Ovary (tissue), 9 donors: ENCODE measurements around the gene PTPA. TPM values are rescaled to one million over a fixed set of nuclear protein-coding genes. Genes with fewer than 3 reads are reported as not detected.

Experiments
- DNase-seq, 5 donors: peaks; one replicate each; pipeline ENCODE4 v3.0.0-alpha.2; 2019 to 2020
- H3K27ac ChIP-seq, 2 donors: fragments of 200-600 bp; one replicate each; pipeline versions ENCODE4 v1.5.1 to v1.8.0; 2019 to 2022
- H3K27me3 ChIP-seq: fragments of 200-600 bp; one replicate; pipeline ENCODE4 v1.8.0; 2022
- H3K36me3 ChIP-seq: fragments of 200-600 bp; sonication (generic); one replicate; pipeline ENCODE4 v1.5.1; 2019
- H3K4me1 ChIP-seq: one replicate; pipeline ENCODE4 v1.8.1; 2013; ENCODE audit warnings: mild to moderate bottlenecking, moderate library complexity; ENCODE audit not compliant: insufficient read depth
- H3K4me3 ChIP-seq: fragments of 200-600 bp; sonication (generic); one replicate; pipeline ENCODE4 v1.5.1; 2017
- H3K9me3 ChIP-seq, 2 donors: fragments of 200-600 bp in 1 of 2; sonication (generic) in 1 of 2; one replicate each; pipeline versions ENCODE4 v1.5.1 to v1.8.1; 2013 to 2019; ENCODE audit warnings: mild to moderate bottlenecking in 1 of 2, moderate library complexity in 1 of 2
- EP300 ChIP-seq: sonication (generic); formaldehyde crosslinking; IDR thresholded peaks from one replicate; pipeline ENCODE4 v1.6.1; 2017; ENCODE audit warnings: antibody characterized with exemption
- POLR2A ChIP-seq: fragments of 450-650 bp; IDR thresholded peaks from one replicate; pipeline ENCODE4 v1.6.1; 2017; ENCODE audit warnings: antibody characterized with exemption, mild to moderate bottlenecking, moderate library complexity
- WGBS, 3 donors: extraction: QIAGEN DNeasy Blood & Tissue Kit in 1 of 3; methylation state at CpG; one replicate each; pipeline versions ENCODE4 v1.1.5 to v1.1.7; 2013 to 2017; 5-methylcytosine and 5-hydroxymethylcytosine counted together
- intact Hi-C, 4 donors: fragments of 100-400 bp; cut with DNase I; formaldehyde crosslinking; loops; one replicate each; pipeline versions ENCODE4 v1.11.0 to v1.15.1; 2022 to 2023
- polyA plus RNA-seq, 2 donors: library from polyadenylated mRNA; stranded (reverse); fragments of 200-250 nt in 1 of 2; fragments of 350-450 nt in 1 of 2; fragmentation: Illumina TruSeq in 1 of 2; extraction: RNeasy Lipid Tissue Mini Kit (QIAGEN cat#74804) in 1 of 2; gene quantifications; one replicate each; pipeline ENCODE4 v1.2.3, GENCODE V29; 2013 to 2014
- total RNA-seq, 7 donors: library from RNA; depleted of rRNA in 2 of 7; stranded (reverse); fragments of >200 nt in 2 of 7; fragmentation: NEBNext Ultra II Directional in 3 of 7; extraction: Animal tissue kit (Norgen Biotek cat#: 25700) in 3 of 7; gene quantifications; one replicate each; pipeline versions ENCODE4 v1.1.0 to v1.2.4, GENCODE V29; 2016 to 2023
- TF ChIP-seq, protein P1 (sequence below), 3 donors: fragments of 450-650 bp in 2 of 3; fragments of 200-600 bp in 1 of 3; IDR thresholded peaks; one replicate each; pipeline versions ENCODE4 v1.5.1 to v1.8.0; 2016 to 2022; ENCODE audit warnings: antibody characterized with exemption in 3 of 3, mild to moderate bottlenecking in 1 of 3
- donor health status: DM: no; HTN: no; CAD: no; lungs with moderate emphysema.
- donor health status: DM: no; HTN: no; CAD: no.
- donor health status: Bipolar disorder and iron deficiency.
- donor health status: DM: yes; HTN: yes; CAD: no.
- donor health status: DM: no; HTN: no; CAD: no.
- donor health status: DM: yes; HTN: yes; CAD: no.

The PTPA gene
- total and polyA plus RNA-seq, 9 donors: 32.1 to 107 (median 89.2) TPM

GRCh38 chr9:129068990-129069861 lies 42.0 kb upstream of the PTPA start:
- Histone ChIP-seq H3K4me1 (no peaks in the 10 kb centered on the region), H3K27ac (no peak overlapping the region), H3K36me3 (no peaks in the 10 kb centered on the region), H3K9me3 (no peaks in the 10 kb centered on the region), H3K4me3 (no peak overlapping the region), H3K27me3 (no peaks in the 10 kb centered on the region)
- DNase-seq: no peak
- WGBS, 3 donors: 71 to 82% (median 76%) methylated on average over 31 of the region's 31 CpGs
- intact Hi-C loops: no loop called here
- TF ChIP-seq POLR2A: no peak
- TF ChIP-seq, protein P1, sequence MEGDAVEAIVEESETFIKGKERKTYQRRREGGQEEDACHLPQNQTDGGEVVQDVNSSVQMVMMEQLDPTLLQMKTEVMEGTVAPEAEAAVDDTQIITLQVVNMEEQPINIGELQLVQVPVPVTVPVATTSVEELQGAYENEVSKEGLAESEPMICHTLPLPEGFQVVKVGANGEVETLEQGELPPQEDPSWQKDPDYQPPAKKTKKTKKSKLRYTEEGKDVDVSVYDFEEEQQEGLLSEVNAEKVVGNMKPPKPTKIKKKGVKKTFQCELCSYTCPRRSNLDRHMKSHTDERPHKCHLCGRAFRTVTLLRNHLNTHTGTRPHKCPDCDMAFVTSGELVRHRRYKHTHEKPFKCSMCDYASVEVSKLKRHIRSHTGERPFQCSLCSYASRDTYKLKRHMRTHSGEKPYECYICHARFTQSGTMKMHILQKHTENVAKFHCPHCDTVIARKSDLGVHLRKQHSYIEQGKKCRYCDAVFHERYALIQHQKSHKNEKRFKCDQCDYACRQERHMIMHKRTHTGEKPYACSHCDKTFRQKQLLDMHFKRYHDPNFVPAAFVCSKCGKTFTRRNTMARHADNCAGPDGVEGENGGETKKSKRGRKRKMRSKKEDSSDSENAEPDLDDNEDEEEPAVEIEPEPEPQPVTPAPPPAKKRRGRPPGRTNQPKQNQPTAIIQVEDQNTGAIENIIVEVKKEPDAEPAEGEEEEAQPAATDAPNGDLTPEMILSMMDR (IDR thresholded peaks at IDR 0.05): no peak
- no peak for TF ChIP-seq EP300

DNA sequence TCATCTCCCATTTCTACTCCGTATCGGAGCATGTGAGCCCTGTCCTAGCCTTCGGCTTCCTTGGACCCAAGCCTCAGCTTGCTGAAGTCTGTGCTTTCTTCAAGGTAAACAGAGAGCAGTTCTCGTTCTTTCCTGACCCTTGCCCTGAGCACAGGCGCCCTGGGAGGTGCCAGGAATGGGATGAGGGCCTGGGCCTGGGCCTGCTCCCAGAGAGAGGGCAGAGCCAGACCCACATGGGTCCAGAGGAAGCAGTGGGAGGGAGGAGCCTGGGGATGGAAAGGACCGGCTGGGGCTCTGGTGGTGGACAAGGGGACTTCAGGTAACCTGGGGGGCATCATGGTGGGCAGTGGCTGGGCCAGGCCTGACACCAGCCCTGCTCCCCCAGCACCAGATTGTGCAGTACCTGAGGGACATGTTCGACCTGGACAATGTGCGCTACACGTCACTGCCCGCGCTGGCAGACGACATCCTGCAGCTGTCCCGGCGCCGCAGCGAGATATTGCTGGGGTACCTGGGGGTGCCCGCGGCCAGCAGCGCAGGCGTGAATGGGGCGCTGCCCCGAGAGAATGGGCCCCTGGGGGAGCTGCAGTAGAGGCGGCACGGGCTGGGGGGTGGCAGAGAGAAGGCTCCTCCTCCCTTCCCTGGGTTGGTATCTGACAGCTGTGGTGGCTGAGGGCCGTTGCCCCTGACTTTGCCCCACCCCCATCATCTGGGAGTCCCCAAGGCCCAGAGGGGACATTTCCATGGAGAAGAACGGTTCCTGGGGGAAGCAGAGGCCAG lies 41.2 kb upstream of the PTPA start:
- no peak overlapping the region for H3K27ac ChIP-seq
- 85 to 86% (median 86%) methylated on average over 26 of the region's 26 CpGs for WGBS, 3 donors
- H3K27me3 ChIP-seq: no peaks in the 10 kb centered on the region

DNA sequence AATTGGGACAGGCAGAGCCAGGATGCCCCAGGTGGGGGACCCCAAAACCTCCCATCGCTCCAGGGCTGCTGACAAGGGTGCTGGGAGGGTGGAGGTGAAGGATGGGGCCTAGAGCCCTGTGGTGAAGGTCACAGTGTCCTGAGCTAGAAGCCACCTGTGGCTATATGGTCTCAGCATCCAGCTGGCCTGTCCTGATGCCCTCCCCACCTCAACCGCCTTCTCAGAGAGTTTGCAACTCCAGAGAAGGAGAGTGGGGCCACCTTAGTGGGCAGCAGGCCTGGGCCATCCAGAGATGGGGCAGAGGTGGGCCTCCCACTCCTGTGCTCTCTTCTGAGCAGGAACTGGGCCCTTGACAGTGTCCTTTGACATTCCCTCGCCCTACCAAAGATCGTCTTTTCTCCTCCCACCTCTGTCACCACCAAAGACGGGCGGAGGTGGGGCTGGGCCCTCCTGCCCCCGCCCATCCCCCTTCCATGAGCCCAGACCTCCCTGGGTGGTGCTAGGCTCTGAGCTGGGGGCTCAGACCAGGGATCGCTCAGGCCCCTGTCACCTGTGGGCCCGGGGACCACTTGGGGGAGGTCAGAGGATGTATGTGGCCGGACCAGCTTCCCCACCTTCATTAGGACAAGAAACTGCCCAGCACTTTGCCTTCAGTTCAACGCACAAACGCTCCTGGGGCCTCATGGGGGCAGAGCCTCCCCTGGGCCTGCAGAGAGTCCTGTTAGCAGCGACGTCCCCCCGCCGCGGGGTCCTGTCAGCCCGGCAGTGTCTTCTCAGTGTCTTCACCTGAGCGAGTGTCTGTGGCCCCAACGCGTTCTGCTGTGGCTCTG lies 40.3 kb upstream of the PTPA start:
- DNase-seq: no peak
- H3K27me3 ChIP-seq: no peaks in the 10 kb centered on the region
- intact Hi-C loops: no loop called here
- H3K9me3 ChIP-seq: no peaks in the 10 kb centered on the region
- WGBS, 3 donors: 72 to 82% (median 78%) methylated on average over 21 of the region's 21 CpGs
- no peaks in the 10 kb centered on the region for H3K36me3 ChIP-seq
- H3K27ac ChIP-seq: no peak overlapping the region
- no peak overlapping the region for H3K4me3 ChIP-seq
- no peaks in the 10 kb centered on the region for H3K4me1 ChIP-seq
- TF ChIP-seq POLR2A (no peak), EP300 (no peak)
- TF ChIP-seq, protein P1 (IDR thresholded peaks at IDR 0.05): no peak

More for the DNA sequence above, 41.2 kb upstream of the PTPA start:
- H3K4me1 ChIP-seq: no peaks in the 10 kb centered on the region
- no peak overlapping the region for H3K4me3 ChIP-seq
- no peak for TF ChIP-seq EP300
- TF ChIP-seq POLR2A: no peak
- TF ChIP-seq, protein P1 (IDR thresholded peaks at IDR 0.05): no peak
- H3K9me3 ChIP-seq: no peaks in the 10 kb centered on the region
- no peaks in the 10 kb centered on the region for H3K36me3 ChIP-seq
- no peak for DNase-seq
- intact Hi-C loops: no loop called here

GRCh38 chr9:129071526-129072126 lies 39.6 kb upstream of the PTPA start:
- no peaks in the 10 kb centered on the region for H3K36me3 ChIP-seq
- TF ChIP-seq, protein P1 (IDR thresholded peaks at IDR 0.05): no peak
- no peak for TF ChIP-seq EP300
- TF ChIP-seq POLR2A: no peak
- no peak overlapping the region for H3K27ac ChIP-seq
- no peak for DNase-seq
- no peaks in the 10 kb centered on the region for H3K9me3 ChIP-seq
- 67 to 73% (median 71%) methylated on average over 10 of the region's 10 CpGs for WGBS, 3 donors
- no peaks in the 10 kb centered on the region for H3K27me3 ChIP-seq
- intact Hi-C loops: no loop called here
- no peak overlapping the region for H3K4me3 ChIP-seq
- H3K4me1 ChIP-seq: no peaks in the 10 kb centered on the region
